Activated CD4-positive, alpha-beta T cell treated with anti-CD3 and anti-CD28 coated beads, Interleukin-2, Interleukin-6, amounts not matched to agents 100 ng/mL and 50 ng/mL, durations not matched to agents 16 hours and 8 hours (primary cell): ENCODE results near the gene DIS3.
"Not testable (repeated sequence)": the region's sequence is repeated elsewhere in the genome, so short reads cannot be mapped to it uniquely, and the experiment has no call there.

Source experiments
- DNase-seq: peaks from one replicate; pipeline ENCODE4 v3.0.0-alpha.2; 2020

The DIS3 gene

DNA sequence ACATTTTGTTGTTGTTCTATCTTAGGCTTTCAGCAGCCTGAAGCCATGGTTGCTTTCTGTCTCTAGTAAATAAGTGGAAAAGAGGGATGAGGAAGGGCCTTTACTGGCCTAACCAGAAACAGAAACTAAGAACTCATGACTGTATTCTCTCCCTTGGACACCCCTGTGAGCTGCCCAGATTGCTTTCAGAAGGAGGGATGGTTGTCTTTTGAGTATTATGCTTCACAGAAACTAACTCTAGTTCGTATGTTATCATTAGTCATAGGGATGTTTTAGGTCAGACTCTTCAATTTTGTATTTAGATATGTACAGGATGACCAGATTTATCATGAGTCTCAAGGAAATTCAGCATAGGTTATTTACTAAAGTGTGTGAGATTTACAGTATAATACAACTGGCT lies 36.4 kb downstream of the DIS3 start:
- peak; percentile 46 for DNase-seq

DNA sequence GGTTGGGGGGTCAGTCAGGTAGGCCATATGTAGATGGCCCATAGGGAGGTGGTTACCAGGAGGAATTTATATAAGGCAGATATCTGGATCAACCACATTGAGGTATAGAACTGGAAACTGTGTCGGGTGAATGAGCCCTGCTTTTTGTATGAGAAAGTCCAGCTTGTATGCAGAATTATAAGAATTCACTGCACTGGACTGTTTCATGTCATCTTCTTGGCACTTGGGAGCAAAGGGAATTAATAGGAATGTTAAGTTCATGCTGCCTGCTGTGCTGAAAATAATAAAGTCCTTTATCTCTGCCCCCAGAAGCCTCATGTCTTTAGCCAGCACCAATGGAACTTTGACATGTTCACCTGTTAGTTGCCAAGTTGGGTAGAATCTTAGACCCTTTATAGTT lies 41.7 kb downstream of the DIS3 start:
- no peak for DNase-seq

DNA sequence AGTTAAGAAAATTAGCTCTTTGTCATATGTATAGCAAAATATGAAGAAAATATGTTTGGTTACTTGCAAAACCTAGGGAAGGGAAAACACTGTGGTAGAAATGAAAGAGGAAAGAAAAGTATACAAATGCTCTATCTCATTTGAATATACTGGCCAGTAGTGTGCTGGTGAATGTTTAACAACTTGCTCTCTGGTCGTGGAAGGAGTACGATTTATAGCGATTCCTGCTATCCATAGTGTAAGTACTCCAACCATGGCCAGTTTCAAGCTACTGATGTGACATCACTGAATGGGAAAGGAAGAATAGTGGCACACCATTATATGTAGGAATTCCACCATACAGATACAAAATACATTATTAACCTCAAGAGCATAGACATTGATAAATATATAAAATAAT lies 44.7 kb downstream of the DIS3 start:
- DNase-seq = no peak

DNA sequence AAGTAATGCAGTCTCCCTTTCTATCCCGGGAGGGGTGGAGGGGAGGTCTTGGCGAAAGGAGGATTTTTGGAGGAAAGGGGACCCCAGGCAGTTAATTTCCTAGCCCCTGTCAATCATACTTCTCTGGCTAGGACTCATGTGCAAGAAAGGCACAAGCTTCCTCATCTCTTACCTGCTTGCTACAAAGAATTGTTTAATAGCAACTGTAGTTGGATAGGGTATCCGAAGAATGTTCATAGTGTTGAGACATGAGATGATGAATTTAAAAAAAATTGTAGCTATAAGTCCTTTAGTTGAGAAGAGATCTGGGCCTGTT lies 53.5 kb downstream of the DIS3 start:
- DNase-seq = no peak

DNA sequence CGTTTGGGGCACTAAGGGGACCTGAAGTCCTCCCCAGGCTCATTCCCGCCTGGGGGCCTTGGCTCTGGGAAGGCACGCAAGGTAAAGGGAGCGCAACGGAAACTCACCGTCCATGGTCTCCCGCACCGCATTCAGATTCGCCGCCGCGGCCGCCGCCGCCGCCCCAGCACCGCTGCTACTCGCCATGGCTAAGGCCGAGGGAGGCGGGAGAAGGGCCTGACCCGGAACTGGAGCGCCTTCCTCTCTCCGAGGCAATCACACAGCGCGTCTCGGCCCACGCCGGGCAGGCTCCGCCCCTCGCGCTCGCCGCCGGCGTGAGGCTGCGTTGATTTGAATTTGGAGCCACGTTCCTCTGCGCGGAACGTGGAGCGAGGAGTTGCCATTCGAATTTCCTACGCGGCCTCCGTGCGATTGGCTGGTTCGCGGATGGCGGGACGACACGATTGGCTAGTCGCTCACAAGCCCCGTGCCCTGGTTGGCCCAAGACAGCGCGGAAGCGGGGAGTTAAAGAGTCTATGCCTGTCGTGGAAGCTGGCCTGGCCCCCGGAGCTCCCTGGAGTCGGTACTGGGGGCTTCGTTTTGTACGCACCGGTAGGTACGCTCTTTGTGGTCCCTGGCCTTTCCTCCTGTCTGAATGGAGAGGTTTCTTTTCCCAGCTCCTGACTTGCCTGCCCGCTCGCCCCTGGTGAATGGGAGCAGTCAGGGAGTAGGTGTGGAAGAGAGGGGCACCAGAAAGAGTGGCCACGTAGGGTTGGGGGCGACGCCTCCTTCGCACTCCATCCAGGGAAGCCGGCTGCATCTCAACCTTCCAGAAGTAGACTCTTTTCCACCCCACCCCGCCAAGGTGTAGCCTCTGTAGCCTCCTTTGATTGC lies 54.0 kb downstream of the DIS3 start, which contains the start of the genes BORA and MZT1:
BORA (plus strand) TSS at position 507 of the 873 bp plus-strand sequence. CDS start 1,018 bp downstream, outside the sequence.
MZT1 (minus strand) TSS at position 213 of the 873 bp plus-strand sequence; CDS start at position 186, 27 bp downstream.
- DNase-seq = peak; percentile 97

DNA sequence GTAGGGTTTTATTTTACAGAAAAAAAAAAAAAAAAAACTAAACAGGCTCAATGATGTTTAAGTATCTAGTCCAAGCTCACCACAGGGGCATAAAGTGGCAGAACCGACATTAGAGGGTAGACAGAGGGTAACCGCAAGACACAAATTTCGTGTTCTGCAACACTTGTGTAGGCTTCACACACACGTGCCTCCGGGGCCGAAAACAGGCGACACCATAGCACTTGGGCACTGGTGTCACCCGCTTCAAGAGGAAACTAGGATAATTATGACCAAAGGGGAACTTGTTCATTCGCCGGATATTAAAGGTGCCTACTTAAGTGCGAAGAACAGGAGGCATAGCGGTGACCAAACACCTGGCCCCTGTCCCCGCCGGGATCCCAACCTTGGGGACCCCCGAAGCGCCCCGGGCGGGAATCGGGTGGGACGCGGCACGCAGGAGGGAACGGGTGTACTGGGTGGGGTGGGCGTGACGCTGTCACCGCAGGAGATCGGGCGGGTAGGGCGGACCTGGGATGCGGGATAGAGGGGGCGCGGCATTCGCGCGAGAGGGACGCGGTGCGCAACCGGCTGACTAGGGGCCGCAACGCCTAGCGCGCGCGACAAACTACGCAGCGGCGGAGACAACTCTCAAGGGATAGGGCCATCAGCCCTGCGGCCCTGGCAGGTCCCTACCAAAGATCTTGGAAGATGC lies 54.8 kb downstream of the DIS3 start:
- DNase-seq = peak; percentile 50

DNA sequence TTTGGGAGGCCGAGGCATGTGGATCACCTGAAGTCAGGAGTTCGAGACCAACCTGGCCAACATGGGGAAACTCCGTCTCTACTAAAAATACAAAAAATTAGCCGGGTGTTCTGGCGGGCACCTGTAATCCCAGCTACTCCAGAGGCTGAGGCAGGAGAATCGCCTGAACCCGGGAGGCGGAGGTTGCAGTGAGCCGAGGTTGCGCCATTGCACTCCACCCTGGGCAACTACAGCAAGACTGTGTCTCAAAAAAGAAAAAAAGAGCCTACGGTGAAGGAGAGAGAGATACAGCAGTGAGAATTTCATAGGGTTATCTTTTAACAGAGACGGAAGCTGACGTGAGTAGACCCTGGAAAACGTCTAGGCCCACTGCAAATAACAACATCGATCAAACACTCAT lies 55.5 kb downstream of the DIS3 start:
- not testable (repeated sequence) for DNase-seq

DNA sequence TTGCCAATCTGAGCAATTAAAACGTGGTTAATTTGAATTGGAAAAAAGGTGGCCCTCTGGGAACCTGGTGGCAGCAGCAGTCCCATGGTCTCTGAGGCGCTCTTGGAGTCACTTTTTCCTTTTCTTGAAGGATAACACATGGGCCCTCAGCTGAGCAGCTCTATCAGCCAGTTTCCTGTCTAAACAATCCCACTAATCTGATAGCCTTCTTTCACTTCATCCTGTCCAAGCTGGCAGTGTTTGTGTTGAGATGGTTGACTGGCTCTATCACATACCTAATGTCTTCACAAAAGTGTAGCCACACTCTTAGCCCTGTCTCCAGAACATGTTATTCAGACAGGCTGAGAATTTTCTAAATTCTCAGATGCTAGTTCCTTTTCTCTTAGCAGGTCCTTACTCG lies 64.9 kb downstream of the DIS3 start:
- no peak for DNase-seq
